SW480 (cell line): Measurements from ENCODE around the gene FNDC7.
"Not testable (repeated sequence)": the region's sequence is repeated elsewhere in the genome, so short reads cannot be mapped to it uniquely, and the experiment has no call there.

ENCODE experiments used
- DNase-seq: peaks from one replicate; pipeline ENCODE4 v3.0.0-alpha.2; 2016; ENCODE audit warnings: low spot score

Gene FNDC7

DNA sequence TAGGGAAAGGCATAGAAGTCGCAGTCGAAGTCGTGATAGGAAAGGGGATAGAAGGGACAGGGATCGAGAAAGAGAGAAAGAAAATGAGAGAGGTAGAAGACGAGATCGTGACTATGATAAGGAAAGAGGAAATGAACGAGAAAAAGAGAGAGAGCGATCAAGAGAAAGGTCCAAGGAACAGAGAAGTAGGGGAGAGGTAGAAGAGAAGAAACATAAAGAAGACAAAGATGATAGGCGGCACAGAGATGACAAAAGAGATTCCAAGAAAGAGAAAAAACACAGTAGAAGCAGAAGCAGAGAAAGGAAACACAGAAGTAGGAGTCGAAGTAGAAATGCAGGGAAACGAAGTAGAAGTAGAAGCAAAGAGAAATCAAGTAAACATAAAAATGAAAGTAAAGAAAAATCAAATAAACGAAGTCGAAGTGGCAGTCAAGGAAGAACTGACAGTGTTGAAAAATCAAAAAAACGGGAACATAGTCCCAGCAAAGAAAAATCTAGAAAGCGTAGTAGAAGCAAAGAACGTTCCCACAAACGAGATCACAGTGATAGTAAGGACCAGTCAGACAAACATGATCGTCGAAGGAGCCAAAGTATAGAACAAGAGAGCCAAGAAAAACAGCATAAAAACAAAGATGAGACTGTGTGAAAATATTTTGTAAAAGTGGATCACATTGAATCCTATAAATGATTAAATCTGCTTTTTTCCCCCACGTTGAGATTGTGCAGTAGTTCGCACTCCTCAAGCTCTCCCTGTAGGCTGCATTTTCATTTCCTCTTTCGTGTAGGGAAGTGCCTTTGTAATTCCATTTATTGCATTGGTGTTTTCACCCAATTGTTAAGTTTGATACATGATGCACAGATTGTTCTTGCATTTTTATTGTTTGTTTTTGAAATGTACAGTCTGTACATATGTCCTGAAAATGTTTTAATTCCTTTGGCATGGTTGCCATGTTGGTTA lies 13.1 kb upstream of the FNDC7 start:
- DNase-seq = no peak

DNA sequence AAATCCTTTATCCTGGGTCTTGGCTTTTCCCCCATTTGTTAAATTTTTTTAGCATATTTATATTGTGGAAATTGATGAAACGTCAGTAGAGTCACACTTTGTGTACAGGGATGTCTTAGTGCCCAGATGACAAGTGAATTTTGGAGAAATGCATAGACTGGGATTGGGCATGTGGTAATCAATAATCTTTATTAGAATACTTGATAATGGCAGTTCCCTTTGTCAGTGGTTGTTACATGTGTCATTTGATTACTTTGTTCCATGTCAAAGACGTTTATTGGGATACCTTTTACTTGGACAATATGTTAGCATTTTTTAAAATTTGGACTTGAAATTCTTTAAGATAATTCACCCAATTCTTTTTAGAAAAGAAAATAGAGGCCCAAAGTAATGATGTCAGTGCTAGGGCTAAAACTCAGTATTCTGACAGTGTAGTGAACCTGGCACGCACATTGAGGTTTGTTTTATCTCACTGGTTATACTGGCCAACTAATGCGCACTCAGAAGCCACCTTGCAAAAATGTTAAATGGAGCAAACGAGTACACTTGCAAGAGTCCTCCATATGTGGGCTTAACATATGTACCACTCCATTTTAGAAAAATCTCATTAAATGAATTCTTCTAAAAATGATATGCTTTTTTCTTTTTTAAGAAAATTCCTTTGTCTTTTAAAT lies 11.4 kb upstream of the FNDC7 start:
- DNase-seq = no peak

DNA sequence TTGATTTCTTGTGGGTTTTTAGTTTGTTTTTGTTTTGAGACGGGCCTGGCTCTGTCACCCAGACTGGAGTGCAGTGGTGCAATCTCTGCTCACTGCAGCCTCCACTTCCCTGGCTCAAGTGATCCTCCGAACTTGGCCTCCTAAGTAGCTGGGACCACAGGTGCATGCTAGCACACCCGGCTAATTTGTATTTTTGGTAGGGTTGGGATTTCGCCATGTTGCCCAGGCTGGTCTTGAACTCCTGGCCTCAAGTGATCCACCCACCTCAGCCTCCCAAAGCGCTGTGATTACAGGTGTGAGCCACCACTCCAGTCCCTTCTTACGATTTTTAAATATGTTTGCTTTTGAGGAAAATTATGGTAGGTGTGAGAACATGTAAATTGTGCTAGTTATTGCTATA lies 10.6 kb upstream of the FNDC7 start:
- DNase-seq = not testable (repeated sequence)

DNA sequence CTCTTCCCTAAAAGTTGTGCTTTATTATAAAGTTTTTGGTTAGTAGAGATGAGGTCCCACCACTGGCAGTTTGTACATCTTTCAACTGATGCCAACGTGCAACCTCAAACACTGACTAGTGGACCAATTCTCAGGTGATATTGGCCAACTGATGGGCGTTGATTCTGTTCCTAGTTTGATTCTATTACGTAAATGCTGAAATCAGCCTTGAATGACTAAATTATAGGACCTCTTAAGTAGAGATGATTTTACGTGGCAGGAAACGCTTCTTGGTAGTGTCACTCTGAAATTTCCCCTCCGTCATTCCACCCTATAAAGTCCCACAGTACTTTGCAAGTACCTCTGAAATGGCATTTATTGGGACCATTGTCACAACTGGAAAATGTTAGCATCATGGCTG lies 8.8 kb upstream of the FNDC7 start:
- no peak for DNase-seq

DNA sequence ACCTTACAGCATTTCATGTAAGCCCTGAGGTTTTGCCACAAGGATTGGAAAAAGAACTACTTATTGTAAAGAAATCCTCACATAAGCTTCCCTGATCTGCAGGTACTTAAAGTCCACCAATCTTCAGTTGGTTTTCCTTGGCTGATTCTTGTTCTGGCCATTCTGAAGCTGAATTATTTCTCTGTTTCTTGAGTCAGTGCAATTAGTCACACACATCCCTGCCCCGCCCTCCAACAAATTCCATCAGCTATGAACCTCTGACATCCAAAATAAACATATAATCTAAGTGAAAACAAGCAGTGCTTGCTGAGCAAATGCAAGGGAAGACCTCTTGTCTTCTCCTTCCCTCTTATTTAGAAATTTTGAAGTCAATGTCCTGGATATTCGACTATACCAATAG lies 8.2 kb upstream of the FNDC7 start:
- peak; percentile 36 for DNase-seq

DNA sequence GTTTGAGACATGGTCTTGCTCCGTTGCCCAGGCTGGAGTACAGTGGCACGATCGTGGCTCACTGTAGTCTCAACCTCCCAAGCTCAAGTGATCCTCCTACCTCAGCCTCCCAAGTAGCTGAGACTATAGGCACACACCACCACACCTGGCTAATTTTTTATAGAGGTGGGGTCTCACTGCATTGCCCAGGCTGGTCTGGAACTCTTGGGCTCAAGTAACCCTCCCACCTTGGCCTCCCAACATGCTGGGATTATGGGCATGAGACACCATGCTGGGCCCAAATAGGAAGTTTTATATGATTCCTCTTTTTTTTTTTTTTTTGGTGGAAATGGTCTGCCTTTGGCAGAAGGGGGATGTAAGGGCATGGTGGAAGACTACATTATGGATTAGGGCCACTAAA lies 6.1 kb upstream of the FNDC7 start:
- DNase-seq = no peak

DNA sequence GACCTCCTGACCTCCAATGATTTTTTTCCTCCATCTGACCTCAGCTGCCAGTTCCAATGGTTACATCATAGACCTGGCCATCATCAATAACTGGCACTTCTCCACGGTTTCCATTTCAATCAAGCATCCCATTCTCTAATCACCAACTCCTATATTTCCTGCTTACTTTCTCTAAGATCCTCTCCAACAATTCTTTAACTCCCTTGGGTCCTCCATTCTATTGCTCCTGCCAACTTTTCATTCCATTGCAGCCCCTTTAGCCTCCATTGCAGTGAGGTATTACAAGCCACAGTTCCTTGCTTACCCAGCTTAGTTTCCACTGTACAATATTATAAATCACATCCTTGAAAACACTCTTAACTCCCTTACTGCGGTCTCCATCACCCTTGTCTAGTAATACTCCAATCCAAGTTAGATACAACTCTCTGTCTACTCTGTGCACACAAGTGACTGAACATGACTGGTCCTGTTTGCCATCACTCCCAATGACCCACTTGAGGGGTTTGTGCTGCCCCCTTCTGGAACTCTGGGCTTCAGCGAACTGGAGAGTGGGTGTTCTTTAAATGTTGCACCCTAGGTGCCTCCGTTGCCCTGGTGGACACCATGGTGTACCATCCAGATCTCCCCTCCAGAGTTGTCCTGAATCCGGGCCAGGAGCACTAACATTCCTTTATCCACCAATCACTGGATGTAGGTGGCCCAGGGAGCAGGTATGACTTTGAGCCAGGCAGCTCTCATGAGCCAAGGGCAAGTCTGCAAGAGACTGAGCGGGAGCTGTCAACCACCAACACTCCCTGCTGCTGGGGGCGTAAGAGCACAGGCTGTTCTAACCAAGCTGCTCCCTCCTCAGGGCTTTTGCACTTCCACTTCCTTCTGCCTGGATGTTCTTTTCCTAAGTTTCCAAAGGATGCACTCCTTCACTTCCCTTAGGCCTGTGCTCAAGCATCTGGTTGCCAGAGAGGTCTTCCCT lies 3.7 kb upstream of the FNDC7 start:
- no peak for DNase-seq

DNA sequence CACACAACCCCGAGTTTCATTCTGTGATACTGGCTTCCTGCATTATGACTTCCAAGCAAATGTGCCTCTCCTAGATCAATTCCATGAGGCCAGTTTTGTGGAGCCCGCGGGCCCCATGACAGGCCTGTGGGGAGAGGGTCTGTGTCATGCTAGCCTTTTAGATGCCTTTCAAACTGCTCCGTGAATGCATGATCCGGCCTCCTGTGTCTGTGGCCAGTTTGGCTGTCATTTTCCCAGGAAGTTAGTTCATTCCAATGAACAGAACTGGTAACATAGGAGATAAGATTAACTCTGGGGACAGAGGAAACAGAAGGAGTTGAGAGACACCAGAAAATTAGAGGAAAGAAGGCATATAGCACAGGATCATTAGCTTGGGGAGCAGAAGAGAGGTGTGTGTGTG lies 3.2 kb downstream of the FNDC7 start:
- no peak for DNase-seq

DNA sequence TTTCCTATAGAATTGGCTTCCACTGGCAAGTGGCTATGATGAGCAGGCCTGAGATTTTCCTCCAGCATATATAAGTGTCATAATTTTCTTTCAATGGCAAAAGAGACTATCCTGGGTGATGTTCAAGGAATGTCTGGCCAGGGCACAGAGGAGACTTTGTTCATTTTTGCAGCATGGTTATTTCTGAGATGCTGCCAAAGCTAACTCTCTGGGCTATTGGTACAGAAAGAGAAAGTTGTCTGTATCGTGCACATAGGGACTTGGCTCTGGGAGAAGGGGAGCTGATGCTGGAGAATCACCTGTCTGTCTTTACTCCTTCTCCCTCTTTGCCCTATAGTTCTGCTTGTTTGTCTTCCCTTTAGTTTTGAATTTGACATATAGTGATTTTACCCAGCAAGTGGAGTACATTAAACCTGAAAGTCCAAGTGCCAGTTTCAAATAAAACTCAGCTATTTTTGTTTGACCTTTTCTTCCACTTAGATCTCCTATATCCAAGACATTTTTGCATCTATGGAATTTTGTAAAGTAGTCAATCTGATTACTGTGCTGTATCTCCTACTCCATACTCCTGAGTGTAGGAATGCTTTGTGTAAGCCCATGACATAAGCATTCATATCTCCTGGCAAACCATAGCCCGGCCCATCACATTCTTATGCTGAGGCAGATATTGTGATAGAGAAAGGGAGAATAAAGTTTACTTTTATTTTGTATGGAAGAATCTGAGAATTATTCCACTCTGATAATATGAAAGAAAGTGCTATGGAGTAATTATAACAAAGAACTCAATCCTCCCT lies 3.9 kb downstream of the FNDC7 start:
- DNase-seq = no peak

DNA sequence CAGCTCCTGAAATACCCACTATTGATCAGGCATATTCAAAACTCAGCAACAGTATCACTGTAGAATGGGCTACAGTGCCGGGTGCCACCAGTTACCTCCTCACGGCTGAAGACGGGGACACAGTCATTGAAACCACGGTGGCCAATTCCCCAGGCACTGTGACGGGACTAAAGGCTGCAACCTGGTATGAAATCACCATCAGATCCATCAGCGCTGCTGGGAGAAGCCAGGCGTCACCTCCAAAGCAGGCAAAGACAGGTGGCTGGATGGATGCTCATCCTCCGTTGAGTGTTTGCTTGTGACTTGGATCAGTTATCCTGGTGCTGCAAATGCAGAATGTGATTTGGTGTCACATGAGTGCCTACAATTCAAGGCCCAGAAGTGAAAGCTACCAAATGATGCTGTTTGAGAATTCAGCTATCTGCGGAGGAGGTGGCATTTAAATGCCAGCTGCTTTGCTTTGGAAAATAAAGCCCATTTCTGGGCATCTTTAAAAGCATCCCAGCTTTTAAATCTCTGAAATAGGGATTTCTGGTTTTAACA lies 5.1 kb downstream of the FNDC7 start:
- DNase-seq = no peak

DNA sequence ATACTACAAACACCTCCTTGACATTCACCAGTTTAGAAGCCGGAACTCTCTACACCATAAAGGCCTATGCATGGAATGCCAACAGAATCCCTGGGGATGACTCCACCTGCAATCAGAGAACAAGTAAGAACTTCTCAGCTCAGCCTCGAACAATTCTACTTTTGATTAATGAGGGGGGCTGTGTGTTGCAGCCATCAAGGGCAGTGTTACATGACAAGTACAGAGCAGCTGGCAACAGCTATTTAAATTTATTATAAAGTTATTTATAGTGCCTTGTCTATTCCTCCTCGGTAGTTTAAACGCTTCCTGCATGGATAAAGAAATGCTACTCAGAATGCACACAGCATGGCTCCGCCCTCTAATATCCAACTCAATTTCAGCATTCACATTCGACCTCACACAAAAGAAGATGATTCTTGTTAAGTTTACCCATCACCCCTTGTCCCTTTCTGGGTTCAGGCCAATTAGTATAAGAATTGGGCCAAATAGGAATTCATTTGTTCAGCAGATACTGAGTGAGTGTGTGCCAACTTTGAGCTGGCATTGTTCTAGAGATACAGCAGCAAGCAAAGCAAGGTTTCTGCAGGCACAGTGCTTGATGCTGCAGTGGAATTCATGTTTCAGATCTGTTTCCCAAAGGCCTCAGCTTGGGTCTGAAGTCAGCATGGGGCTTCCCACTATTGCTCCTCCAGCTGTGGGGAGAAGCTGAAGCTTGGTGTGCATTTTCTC lies 6.4 kb downstream of the FNDC7 start:
- no peak for DNase-seq

DNA sequence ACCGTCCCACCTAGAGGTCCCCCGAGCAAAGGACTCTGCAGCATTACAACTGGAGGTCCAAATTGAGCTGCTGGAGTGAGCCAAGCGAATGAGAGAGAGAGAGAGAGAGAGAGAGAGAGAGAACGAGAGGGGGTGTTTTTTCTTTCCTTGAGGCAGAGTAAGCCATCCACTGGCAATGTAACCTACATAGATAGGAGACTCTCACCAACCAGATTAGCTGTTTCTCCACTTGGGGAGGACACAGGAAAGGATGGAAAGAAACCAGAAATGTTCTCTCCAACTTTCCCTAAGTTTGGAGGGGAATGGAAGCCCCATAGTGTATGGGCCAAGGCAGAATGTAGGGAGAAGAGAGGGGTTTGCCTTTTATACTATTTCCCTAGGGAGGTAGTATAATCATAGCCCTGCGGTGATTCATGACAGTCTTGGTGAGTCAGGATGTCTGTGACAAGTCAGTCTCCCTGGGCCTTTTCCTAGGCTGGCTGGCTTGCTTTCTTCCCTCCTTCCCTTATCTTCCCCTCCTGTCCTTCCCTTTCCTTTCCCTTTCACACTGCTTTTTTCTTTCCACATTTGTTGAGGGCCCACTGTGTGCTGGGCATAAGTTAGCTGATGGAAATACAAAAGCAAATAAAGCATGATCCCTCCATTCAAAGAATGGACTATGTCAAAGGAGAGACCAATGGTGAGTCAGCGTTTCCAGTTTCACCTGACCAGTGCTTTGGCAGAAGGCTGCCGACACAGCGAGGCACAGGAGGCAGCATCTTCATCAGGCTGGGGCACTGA lies 7.1 kb downstream of the FNDC7 start:
- peak; percentile 50 for DNase-seq

DNA sequence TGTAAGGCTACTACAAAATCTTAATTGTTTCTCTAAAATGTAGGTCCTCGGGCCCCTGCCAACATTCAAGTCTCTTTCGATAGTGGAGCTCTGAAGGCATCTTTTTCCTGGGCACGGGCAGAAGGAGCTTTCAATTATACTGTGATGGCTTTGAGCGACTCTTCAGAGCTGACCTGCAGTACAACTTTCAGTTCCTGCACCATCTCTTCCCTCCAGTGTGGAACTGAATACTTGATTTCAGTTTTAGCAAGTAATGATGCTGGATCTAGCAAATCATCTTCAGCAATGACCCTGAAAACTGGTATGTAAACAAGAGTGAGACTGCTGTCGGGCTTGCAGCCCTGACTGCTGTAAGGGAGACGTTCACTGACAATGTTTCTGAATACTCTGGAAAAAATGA lies 9.6 kb downstream of the FNDC7 start:
- DNase-seq = no peak

DNA sequence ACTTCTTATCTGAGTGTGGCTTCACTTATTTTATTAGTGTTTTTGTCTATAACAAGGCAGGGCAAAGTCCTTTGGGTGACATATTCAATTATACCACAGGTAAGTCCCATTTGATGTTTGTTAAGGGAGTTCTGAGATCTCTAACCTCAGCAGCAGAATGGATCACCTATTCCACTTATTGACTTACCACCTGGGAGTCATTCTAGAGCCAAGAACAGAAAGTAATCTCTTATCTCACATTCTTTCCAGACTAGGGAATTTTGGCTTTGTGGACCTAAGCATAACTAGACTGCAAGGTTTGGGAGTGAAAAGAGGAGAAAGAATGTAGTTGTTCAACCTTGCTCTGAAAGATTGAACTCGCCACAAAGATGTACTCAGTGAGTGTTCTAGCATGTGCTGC lies 13.2 kb downstream of the FNDC7 start:
- no peak for DNase-seq

DNA sequence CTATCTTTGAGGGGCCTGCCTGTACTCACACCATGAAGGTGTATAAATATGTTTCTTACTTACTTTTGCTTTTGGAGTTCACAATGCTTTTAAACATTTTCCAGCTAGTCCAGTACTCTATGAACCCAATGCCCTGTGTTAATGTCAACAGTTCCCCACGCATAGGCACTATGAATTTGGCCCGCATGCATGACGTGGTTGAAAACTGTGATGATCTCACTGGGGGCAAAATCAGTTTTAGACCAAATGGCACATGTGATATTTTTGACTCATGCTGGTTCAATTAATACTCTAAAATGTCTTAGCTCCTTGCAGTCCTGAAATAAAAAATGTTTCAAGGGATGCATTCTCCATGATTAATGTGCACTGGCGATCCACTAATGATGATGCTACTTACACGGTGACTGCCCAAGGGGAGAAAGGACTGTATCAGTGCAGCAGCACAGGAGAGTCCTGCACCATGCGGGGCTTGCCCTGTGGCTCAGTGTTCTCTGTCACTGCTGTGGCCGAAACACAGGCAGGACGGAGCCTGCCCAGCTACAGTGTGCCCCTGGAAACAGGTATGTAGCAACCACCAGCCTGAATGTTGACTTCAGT lies 15.7 kb downstream of the FNDC7 start:
- no peak for DNase-seq

DNA sequence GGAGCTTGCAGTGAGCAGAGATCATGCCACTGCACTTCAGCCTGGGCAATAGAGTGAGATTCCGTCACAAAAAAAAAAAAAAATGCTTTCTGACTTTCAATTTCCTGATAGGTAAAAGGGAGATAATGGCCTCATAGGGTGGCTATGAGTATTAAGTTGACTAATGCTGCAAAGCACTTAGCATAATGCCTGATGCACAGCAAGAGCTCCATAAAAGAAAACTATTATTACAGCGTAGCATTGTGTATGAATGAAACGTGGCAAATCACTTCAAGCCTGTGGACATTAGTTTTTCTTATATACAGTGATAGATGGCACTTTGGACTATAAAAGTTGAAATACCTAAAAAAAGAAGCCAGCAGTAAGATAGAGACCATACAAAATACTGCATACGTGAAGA lies 16.8 kb downstream of the FNDC7 start:
- DNase-seq = no peak

DNA sequence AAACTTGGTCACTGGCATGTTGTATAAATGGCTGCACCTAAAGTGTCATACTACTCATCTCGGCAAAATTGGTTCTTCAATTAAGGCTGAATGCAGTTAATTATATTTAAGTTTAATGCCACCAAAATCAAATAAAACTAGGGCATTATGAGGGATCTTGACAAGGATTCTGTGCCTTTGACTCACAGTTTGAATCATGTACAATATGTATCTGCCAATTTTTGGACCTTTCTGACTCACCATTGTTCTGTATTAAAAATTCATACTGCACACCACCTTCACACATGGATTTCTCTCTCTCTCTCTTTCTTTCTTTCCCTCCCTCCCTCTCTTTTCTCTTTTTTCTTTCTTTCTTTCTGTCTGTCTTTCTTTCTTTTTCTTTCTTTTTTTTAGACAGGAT lies 19.7 kb downstream of the FNDC7 start:
- DNase-seq = no peak

DNA sequence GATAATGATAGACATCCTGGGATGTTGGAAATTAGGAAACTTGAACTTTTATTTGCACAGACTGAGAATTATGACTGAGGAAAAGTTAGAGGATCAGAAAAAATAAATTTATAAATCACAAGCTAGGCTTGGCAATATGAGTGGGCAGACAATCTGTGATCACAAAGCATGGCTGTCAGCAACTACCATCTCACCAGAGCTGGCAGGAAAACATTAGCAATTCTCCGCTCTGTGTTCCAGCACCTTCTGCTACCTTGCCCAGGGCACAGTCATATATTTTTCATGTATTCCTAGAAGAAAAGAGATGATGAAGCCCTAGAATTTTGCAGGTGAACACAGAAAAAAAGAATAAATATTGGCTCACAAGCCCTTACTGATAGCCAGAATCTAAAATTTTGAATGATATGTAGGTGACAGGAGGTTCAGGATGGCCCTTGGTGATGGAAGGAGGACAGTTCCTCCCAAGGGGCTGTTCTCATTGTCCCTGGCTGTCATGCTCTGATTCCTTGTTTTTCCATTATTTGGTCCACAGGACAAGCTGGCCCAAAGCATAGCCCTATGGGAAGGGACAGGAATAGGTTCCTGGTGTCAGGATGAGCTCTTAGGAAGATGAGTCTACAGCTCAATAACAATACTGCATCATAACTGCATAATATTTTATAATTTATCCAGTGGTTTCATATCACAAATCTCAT lies 21.6 kb downstream of the FNDC7 start:
- DNase-seq = no peak

DNA sequence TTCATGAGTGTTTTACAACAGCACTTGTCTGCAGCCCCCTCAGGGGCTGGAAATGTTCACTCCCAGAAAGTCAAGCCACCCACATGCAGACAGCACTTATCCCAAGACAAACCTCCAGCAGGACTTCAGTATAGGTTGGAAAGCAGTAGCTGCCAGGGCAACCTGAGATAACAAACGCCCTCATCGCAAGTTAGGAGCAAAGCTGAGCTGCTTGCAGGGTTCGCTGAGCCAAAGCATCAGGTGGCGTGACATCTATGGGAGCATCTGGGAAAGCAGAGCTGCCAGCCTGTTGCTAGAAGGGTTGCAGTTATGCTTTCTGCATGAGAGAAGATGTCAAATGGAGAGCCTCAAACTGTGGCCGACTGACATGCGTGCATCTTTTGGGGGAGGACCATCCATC lies 29.5 kb downstream of the FNDC7 start:
- no peak for DNase-seq
